GM10266 (cell line): Measurements from ENCODE around the gene CPN2.

Experiments used
- DNase-seq: peaks from one replicate; pipeline ENCODE4 v3.0.0; 2012; ENCODE audit errors: extremely low spot score
- CTCF ChIP-seq: IDR thresholded peaks from 2 replicates; pipeline ENCODE4 v1.5.1; 2012; ENCODE audit warnings: mild to moderate bottlenecking, low read depth; ENCODE audit not compliant: control insufficient read depth, insufficient read depth; ENCODE audit errors: missing control alignments

The CPN2 gene

DNA sequence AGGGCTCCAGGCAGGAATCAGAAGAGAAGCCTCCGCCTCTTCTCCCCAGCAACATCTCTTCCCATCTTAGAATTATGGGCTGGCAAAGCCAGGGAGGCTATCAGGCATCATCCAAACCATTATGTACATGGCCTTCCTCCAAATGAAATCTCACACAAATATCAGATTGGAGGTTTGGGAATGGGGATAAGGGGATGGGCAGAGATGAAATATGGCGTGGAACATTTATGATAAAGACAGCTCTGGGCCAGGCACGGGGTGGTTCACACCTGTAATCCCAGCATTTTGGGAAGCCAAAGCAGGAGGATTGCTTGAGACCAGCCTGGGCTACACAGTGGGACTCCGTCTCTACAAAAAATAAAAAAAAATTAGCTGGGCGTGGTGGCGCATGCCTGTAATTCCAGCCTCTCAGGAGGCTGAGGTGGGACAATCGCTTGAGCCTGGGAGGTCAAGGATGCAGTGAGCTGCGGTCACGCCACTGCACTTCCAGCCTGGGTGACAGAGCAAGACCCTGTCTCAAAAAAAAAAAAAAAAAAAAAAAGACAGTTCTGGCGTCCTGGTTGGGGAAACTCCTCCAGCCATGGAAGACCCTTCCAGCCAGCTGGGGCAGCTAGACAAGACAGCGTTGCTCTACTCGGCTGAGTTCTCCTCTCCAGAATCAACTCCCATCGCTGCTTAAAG is 36.6 kb downstream of the CPN2 start:
- TF ChIP-seq CTCF: no peak

DNA sequence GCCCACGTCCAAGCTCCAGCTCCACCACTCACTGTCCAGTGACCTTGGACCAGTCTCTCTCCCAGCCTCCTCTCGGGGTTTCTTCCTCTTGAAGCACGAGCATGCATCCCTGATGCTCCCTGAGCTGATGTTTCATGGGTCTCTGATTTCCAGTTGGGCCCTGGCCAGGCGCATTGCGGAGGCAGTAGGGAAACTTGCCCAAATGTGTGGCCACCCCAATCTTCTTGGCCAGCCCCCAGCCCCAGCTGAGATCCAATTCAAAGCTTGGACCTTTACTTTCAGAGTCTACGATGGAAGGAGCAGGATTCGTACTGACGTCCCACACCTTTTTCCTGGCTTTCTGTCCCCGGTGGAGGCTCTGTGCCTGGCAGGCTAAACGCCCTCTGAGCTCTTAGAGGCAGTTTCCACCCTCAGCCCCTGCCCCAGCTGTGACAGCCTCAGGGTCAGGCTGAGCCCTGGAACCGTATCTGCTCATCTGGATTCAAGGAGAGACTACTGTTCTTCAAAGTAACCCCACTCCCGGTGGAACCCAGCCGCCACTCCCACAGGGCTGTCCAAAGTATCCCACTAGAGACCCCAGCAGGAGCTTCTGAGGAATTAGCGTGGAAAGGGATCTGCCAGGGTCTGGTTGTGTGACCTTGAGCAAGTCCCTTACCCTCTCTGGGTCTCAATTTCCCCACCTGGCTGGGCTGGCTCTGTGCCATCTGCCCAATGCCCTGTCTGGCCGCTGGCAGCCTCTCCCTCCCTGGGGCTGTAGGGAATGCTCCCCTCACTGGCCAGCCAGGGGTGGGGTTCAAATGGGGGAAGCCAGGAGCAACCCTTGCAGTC is 37.4 kb downstream of the CPN2 start:
- no peak for DNase-seq
- no peak for TF ChIP-seq CTCF

More for the DNA sequence above, 36.6 kb downstream of the CPN2 start:
- no peak for DNase-seq

- no peak for DNase-seq
- no peak for TF ChIP-seq CTCF
These were observed 38.3 kb downstream of the CPN2 start for GRCh38 chr3:194312743-194313281.

- TF ChIP-seq CTCF: no peak
- no peak for DNase-seq
These were observed 38.9 kb downstream of the CPN2 start for GRCh38 chr3:194312186-194312742.

- DNase-seq: no peak
- TF ChIP-seq CTCF: no peak
These were observed 40.1 kb downstream of the CPN2 start for GRCh38 chr3:194311000-194311399.

DNA sequence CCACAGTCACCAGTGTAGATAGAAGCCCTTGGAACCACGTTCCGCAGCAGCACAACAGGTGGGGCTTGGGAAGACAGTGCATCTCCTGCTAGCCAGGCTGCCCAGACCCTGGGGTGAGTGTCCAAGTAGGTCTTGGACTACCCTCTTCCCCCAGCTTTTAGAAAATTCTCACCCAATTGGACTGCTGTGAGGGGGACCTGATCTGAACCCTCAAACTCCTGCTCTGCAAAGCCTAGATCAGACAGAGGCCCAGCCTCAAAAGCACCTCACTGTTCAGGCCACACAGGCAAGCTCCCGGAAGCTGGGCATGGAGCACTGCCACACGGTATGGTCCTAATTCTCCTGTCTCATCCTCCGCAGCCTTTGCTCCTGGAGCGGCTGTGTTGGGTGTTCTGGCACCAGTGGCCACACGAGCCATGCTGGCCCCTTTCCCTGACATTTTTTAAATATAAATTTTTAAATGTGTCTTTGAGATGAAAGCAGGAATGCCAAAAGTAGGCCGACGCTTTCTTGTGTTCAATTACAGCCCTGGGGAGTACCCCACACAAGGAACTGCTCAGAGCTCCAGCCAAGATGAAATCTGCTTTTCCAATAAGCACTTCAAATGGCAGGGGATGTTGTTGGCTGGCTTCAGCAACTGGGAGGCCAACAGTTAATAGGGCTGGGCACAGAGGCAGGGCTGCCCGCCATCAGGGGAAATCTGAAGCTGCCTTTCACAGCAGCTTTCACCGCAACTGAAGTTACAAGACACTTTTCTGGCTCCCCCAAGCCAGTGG is 40.9 kb downstream of the CPN2 start:
- DNase-seq: no peak
- no peak for TF ChIP-seq CTCF
